Sigmoid colon (tissue), 7 donors: ENCODE measurements around the gene THBS2. TPM values are rescaled to one million over a fixed set of nuclear protein-coding genes. Genes with fewer than 3 reads are reported as not detected.

Experiments
- DNase-seq: peaks from one replicate; pipeline ENCODE4 v3.0.0-alpha.2; 2019
- H3K27ac ChIP-seq, 4 donors: fragments of 200-600 bp; sonication (generic); one replicate each; pipeline ENCODE4 v1.5.1; 2016 to 2019; ENCODE audit warnings: mild to moderate bottlenecking in 1 of 4
- H3K27me3 ChIP-seq, 3 donors: fragments of 200-600 bp; sonication (generic); one replicate each; pipeline ENCODE4 v1.5.1; 2019; ENCODE audit warnings: mild to moderate bottlenecking in 1 of 3
- H3K36me3 ChIP-seq, 4 donors: fragments of 200-600 bp; sonication (generic); one replicate each; pipeline ENCODE4 v1.5.1; 2016 to 2019
- H3K4me1 ChIP-seq, 4 donors: fragments of 200-600 bp; sonication (generic); one replicate each; pipeline ENCODE4 v1.5.1; 2017 to 2019
- H3K4me3 ChIP-seq, 4 donors: fragments of 200-600 bp; sonication (generic); one replicate each; pipeline ENCODE4 v1.5.1; 2017 to 2019; ENCODE audit warnings: mild to moderate bottlenecking in 2 of 4, moderate library complexity in 1 of 4
- H3K9me3 ChIP-seq, 4 donors: fragments of 200-600 bp in 3 of 4; sonication (generic) in 3 of 4; one replicate each; pipeline versions ENCODE4 v1.5.1 to v1.6.1; 2013 to 2019
- EP300 ChIP-seq, 4 donors: sonication (generic); formaldehyde crosslinking; IDR thresholded peaks; one replicate each; pipeline ENCODE4 v1.6.1; 2017; ENCODE audit warnings: antibody characterized with exemption in 4 of 4
- POLR2A ChIP-seq, 2 donors: fragments of 450-650 bp; IDR thresholded peaks; one replicate each; pipeline ENCODE4 v1.6.1; 2016; ENCODE audit warnings: antibody characterized with exemption in 2 of 2, mild to moderate bottlenecking in 2 of 2, moderate library complexity in 2 of 2
- POLR2AphosphoS5 ChIP-seq, 4 donors: sonication (generic); formaldehyde crosslinking; IDR thresholded peaks; one replicate each; pipeline ENCODE4 v1.6.1; 2017; ENCODE audit warnings: antibody characterized with exemption in 4 of 4
- WGBS, 2 donors: extraction: QIAGEN DNeasy Blood & Tissue Kit; methylation state at CpG; one replicate each; pipeline ENCODE4 v1.1.7; 2013; 5-methylcytosine and 5-hydroxymethylcytosine counted together
- intact Hi-C: fragments of 100-400 bp; cut with DNase I; formaldehyde crosslinking; loops from one replicate; pipeline ENCODE4 v1.15.1; 2023
- polyA plus RNA-seq, 3 donors: library from polyadenylated mRNA; stranded (reverse); fragments of 200-250 nt; gene quantifications; one replicate each; pipeline ENCODE4 v1.2.3, GENCODE V29; 2013
- total RNA-seq, 4 donors: library from RNA; depleted of rRNA; stranded (reverse); fragments of >200 nt; gene quantifications; one replicate each; pipeline ENCODE4 v1.1.0, GENCODE V29; 2016
- TF ChIP-seq, protein P1 (sequence below), 4 experiments: fragments of 450-650 bp in 3 of 4; fragments of 200-600 bp in 1 of 4; IDR thresholded peaks; one replicate each; pipeline ENCODE4 v1.5.1; 2016 to 2019; ENCODE audit warnings: antibody characterized with exemption in 4 of 4, mild to moderate bottlenecking in 3 of 4, moderate library complexity in 2 of 4
- donor health status: healthy with polysubstance abuse.
- donor health status: Bipolar disorder and iron deficiency.
- donor health status: healthy.

Gene THBS2
- total and polyA plus RNA-seq, 7 donors: 1.7 to 59.0 (median 37.6) TPM

DNA sequence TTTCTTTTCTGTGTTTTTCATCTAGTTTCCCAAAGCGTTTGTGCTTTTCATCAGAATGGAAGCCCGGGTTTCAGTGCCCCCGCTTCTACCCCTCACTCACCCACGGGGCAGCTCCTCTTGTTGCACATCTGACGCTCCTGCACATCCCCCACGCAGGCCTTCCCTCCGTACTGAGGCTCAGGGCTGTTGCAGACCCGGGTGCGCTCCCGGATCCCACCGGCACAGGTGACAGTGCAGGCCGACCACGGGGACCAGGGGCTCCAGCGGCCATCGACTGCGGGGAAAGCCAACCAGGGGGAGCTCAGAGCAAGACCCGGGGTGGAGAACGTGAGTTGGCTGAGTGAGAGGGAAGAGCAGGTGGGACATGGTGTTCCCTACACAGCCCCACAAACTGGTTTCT is 19.0 kb downstream of the THBS2 start:
- peaks cover 0 to 9% (median 0%) of the 10 kb centered on the region in 4 donors for H3K4me1 ChIP-seq
- peaks cover 0 to 44% (median 0%) of the 10 kb centered on the region in 4 donors for H3K36me3 ChIP-seq
- DNase-seq: peak; percentile 57
- no peak overlapping the region for H3K27ac ChIP-seq
- no peaks in the 10 kb centered on the region for H3K9me3 ChIP-seq
- H3K4me3 ChIP-seq: no peak overlapping the region
- intact Hi-C loops: no loop called here
- 94 to 97% methylated on average over 18 of the region's 18 CpGs for WGBS, 2 donors
- TF ChIP-seq, protein P1, sequence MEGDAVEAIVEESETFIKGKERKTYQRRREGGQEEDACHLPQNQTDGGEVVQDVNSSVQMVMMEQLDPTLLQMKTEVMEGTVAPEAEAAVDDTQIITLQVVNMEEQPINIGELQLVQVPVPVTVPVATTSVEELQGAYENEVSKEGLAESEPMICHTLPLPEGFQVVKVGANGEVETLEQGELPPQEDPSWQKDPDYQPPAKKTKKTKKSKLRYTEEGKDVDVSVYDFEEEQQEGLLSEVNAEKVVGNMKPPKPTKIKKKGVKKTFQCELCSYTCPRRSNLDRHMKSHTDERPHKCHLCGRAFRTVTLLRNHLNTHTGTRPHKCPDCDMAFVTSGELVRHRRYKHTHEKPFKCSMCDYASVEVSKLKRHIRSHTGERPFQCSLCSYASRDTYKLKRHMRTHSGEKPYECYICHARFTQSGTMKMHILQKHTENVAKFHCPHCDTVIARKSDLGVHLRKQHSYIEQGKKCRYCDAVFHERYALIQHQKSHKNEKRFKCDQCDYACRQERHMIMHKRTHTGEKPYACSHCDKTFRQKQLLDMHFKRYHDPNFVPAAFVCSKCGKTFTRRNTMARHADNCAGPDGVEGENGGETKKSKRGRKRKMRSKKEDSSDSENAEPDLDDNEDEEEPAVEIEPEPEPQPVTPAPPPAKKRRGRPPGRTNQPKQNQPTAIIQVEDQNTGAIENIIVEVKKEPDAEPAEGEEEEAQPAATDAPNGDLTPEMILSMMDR (IDR thresholded peaks at IDR 0.05): no peak
- no peak for TF ChIP-seq POLR2A (IDR thresholded peaks at IDR 0.05)
- TF ChIP-seq EP300 (IDR thresholded peaks at IDR 0.05): no peak
- TF ChIP-seq POLR2AphosphoS5 (IDR thresholded peaks at IDR 0.05): no peak
- no peaks in the 10 kb centered on the region for H3K27me3 ChIP-seq

- peaks cover 0 to 14% (median 0%) of the 10 kb centered on the region in 4 donors for H3K4me1 ChIP-seq
- H3K36me3 ChIP-seq: peaks cover 0 to 39% (median 0%) of the 10 kb centered on the region in 4 donors
- DNase-seq: no peak
- no peaks in the 10 kb centered on the region for H3K9me3 ChIP-seq
- H3K4me3 ChIP-seq: no peak overlapping the region
- no peak for TF ChIP-seq EP300 (IDR thresholded peaks at IDR 0.05)
- TF ChIP-seq, protein P1 (IDR thresholded peaks at IDR 0.05): no peak
- TF ChIP-seq POLR2AphosphoS5 (IDR thresholded peaks at IDR 0.05): no peak
- no peak for TF ChIP-seq POLR2A (IDR thresholded peaks at IDR 0.05)
- H3K27ac ChIP-seq: no peak overlapping the region
- intact Hi-C loops: no loop called here
- 92 to 93% methylated on average over 6 of the region's 6 CpGs for WGBS, 2 donors
- H3K27me3 ChIP-seq: no peaks in the 10 kb centered on the region
These were observed 19.8 kb downstream of the THBS2 start for GRCh38 chr6:169233832-169234231.

DNA sequence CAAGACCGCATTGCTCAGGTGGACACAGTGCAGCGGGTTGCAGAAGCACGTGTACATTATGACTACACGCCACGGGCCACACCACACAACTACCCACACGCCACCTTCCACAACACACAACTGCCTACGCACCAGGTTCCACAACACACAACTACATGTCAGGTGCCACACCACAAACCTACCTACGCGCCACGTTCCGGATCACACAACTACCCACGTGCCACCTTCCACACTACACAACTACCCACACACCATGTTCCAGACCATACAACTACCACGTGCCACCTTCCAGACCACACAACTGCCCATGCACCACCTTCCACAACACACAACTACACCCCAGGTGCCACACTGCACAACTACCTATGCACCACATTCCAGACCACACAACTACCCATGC is 20.5 kb downstream of the THBS2 start:
- TF ChIP-seq, protein P1 (IDR thresholded peaks at IDR 0.05): no peak
- TF ChIP-seq POLR2AphosphoS5 (IDR thresholded peaks at IDR 0.05): no peak
- no peak for TF ChIP-seq POLR2A (IDR thresholded peaks at IDR 0.05)
- intact Hi-C loops: no loop called here
- Histone ChIP-seq H3K4me3 (no peak overlapping the region), H3K36me3 (peaks cover 0 to 41% (median 0%) of the 10 kb centered on the region in 4 donors), H3K9me3 (no peaks in the 10 kb centered on the region), H3K27me3 (no peaks in the 10 kb centered on the region), H3K4me1 (peaks cover 0 to 14% (median 0%) of the 10 kb centered on the region in 4 donors), H3K27ac (no peak overlapping the region)
- DNase-seq: no peak
- WGBS, 2 donors: 81 to 97% methylated on average over 13 of the region's 13 CpGs

- Histone ChIP-seq H3K27ac (no peak overlapping the region), H3K4me3 (no peak overlapping the region), H3K4me1 (peaks cover 0 to 14% (median 0%) of the 10 kb centered on the region in 4 donors), H3K27me3 (no peaks in the 10 kb centered on the region), H3K9me3 (no peaks in the 10 kb centered on the region), H3K36me3 (peaks cover 0 to 41% (median 0%) of the 10 kb centered on the region in 4 donors)
- intact Hi-C loops: no loop called here
- WGBS, 2 donors: 93 to 94% methylated on average over 22 of the region's 22 CpGs
- no peak for DNase-seq
- TF ChIP-seq EP300 (IDR thresholded peaks at IDR 0.05): no peak
- TF ChIP-seq, protein P1 (IDR thresholded peaks at IDR 0.05): no peak
- TF ChIP-seq POLR2A (IDR thresholded peaks at IDR 0.05): no peak
- TF ChIP-seq POLR2AphosphoS5 (IDR thresholded peaks at IDR 0.05): no peak
These were observed 21.1 kb downstream of the THBS2 start for GRCh38 chr6:169232507-169232931.
